OCI-M2 (cell line): ENCODE results near the gene PCDH19.

Source experiments
- DNase-seq: peaks from one replicate; lab custom pipeline; 2025; ENCODE audit not compliant: unreplicated experiment; lab: John Stamatoyannopoulos, UW

The PCDH19 gene

GRCh38 chrX:100316987-100317386 is 93.1 kb downstream of the PCDH19 start:
- no peak for DNase-seq

DNA sequence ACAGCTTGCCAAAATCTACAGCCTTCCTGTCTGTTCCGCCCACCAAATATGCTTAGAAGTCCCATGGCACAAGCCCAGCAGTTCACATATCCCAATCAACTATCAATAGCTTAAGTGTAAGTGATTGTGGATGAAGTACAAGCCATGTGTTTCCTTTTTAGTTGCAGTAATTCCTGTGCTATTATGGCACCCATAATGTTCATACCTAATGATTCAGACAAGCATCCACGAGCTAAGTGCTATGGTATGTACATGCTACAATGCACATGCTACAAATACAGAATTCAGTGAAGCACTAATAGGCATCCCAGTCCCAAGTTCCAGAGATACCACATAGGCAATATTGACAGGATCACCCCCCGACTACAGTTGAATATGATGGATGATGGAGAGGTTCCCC is 94.5 kb downstream of the PCDH19 start:
- no peak for DNase-seq

- DNase-seq, result no peak
Measured at GRCh38 chrX:100299559-100299958, 110.5 kb downstream of the PCDH19 start.

- DNase-seq, result no peak
Measured at GRCh38 chrX:100297728-100298127, 112.3 kb downstream of the PCDH19 start.

DNA sequence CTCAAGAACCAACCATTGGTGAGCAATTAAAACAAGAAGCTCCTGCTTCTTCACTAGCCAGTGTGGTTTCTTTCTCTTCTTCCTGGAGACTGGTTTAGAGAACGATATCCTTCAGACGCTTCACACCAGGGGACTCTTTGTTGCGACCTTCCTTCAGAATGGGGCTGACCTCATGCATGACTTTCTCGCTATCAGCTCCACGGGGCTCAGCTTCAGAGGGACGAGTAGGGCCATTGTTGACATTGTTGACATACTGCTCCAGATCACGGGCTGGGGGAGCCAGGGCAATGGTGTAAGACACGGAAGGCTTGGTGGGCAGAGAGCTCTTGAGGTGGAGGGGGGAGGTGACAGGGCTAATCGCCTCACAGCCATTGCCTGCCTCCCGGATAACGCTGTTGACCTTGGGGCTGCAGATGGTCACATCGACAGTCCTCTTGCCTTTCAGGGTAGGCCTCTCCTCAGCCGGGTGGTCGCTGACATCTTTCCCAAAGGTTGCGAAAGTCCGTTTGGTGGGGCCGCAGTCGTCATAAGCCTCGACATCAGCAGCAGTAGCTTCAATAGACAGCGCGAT is 113.8 kb downstream of the PCDH19 start:
- no peak for DNase-seq

- no peak for DNase-seq
Measured at GRCh38 chrX:100294965-100295364, 115.1 kb downstream of the PCDH19 start.

DNA sequence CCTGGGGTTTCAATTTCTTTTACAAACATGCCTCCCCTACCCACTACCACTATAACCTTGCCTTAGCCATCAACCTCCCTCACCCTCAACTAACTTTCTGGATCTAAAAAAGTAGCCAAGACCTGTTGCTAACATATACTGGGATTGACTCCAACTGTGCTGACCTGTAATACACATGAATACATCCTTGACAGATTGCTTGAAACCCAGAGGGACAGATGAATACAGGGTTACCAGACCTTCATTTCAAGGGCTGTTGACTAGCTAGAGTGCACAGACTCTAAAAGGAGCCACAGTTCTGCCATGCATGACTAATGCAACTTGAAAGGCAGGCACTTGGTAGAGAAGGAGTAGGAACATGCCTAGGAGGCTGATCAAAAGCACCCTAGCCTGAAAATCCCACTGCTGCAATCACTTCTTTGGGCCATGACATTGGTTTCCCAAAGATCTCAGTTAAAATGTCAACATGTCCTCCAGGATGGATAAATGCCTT is 121.0 kb downstream of the PCDH19 start:
- DNase-seq, result no peak

GRCh38 chrX:100277231-100277630 is 132.8 kb downstream of the PCDH19 start:
- no peak for DNase-seq

DNA sequence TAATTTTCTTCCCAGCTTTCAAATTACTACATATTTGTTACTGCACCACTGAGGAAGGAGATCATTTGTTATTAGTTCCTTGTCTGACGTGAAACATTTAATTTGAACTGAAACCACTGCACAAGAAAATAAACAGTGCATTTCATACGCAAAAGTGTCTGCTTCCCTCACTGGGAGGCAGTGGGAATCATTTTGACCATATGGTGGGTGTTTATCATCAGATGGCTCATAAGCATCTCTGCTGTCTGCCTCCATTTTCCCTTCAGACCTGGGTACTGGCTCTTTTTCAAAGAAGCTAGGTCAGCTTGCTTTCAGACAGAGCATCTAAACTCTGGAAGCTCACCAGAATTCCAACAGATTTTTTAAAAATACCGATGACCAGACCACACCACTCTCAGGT is 135.2 kb downstream of the PCDH19 start:
- no peak for DNase-seq

DNA sequence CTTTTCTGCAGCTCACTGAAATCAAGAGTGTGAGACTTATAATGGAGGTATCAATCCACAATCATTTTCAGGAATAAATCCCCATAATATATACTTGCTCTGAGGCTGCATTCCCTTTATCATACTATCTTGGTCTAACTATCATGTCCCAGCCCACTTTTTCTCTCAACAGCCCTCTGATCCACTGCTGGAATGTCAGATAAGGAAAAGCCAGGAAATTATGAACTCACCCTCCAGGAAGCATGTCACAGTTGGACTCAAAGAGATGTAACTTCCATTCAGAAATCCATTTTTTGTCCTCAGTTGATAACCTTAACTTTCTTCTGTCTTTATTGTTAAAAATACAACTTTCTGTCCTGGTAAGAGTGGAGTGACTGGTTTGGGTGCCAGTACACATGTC is 144.9 kb downstream of the PCDH19 start:
- DNase-seq, result no peak

- no peak for DNase-seq
Measured at GRCh38 chrX:100264200-100264599, 145.9 kb downstream of the PCDH19 start.

DNA sequence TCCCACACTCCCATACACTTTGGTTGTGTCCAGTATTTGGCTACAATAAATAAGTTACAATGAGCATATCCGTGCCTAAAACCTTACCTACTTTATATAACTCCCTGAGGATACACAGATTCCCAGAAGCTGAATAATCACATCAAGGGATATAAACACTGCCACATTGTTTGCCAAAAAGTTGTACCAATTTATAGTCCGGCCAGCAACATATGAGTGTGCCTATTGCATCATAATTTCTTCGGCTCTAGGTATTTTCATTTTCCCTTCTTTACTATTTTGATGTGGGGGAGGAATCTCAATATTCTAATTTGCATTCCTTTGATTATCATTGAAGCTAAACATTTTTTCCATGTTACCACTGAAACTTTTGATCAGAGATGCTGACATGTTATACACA is 146.4 kb downstream of the PCDH19 start:
- DNase-seq, result no peak

GRCh38 chrX:100248885-100249493 is 161.1 kb downstream of the PCDH19 start:
- DNase-seq, result no peak

- no peak for DNase-seq
Measured at GRCh38 chrX:100247826-100248225, 162.2 kb downstream of the PCDH19 start.

DNA sequence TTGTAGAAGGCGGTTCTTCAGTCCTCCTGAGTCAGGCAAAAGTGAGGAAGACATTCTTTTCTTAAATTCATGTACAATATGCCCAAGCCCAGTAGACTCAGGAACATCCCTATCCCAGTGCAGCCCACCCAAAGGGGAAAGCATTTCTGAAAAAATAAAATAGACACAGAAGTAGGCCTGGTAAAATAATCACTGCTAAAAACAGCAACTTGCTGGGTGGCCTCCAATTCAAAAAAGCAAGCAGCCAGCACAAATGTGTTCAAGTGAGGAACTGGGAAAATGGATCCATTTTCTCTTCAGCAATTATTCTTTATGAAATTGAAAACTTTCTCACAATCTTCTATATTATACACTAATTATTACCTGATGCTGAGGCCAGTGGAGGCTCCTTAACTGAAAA is 165.4 kb downstream of the PCDH19 start:
- no peak for DNase-seq
